SU-DHL-6 (cell line): ENCODE data around the gene MAML3.

ENCODE experiments used
- H2AFZ ChIP-seq: fragments of 200-600 bp; sonication (generic); 2 replicates; pipeline ENCODE4 v1.6.1; 2014; ENCODE audit warnings: low read depth, mild to moderate bottlenecking, moderate library complexity, mixed read lengths, antibody characterized with exemption, low read length; ENCODE audit not compliant: severe bottlenecking
- H3F3A ChIP-seq: fragments of 200-600 bp; shearing (Covaris generic); 2 replicates; pipeline ENCODE4 v1.6.0; 2016; ENCODE audit warnings: antibody characterized with exemption, mild to moderate bottlenecking; ENCODE audit not compliant: insufficient read depth
- H3K27ac ChIP-seq: fragments of 200-600 bp; sonication (generic); 2 replicates; pipeline ENCODE4 v1.5.1; 2016; ENCODE audit warnings: low read depth, mild to moderate bottlenecking, low read length, moderate library complexity, mixed read lengths
- H3K27me3 ChIP-seq: fragments of 200-600 bp; sonication (generic), shearing (Covaris generic); 2 replicates; pipeline ENCODE4 v1.6.0; 2014; ENCODE audit warnings: mild to moderate bottlenecking, low read length
- H3K36me3 ChIP-seq: fragments of 200-600 bp; sonication (generic); 2 replicates; pipeline ENCODE4 v1.6.1; 2014; ENCODE audit warnings: mild to moderate bottlenecking, low read length, mixed read lengths
- H3K4me2 ChIP-seq: fragments of 300-600, 200-600 bp; shearing (Covaris generic), sonication (generic); 2 replicates; pipeline ENCODE4 v1.6.0; 2014; ENCODE audit warnings: low read length, low read depth, mild to moderate bottlenecking; ENCODE audit not compliant: poor library complexity, severe bottlenecking
- H3K4me3 ChIP-seq: fragments of 200-600 bp; sonication (generic); 2 replicates; pipeline ENCODE4 v1.5.1; 2014; ENCODE audit warnings: antibody characterized with exemption, low read length, mild to moderate bottlenecking, mixed read lengths; ENCODE audit not compliant: insufficient read depth, poor library complexity, severe bottlenecking
- H3K79me2 ChIP-seq: fragments of 200-600 bp; sonication (generic); 2 replicates; pipeline ENCODE4 v1.6.1; 2014; ENCODE audit warnings: mild to moderate bottlenecking, low read length, moderate library complexity; ENCODE audit not compliant: insufficient read depth
- H3K9ac ChIP-seq: fragments of 200-600 bp; sonication (generic); 2 replicates; pipeline ENCODE4 v1.7.0; 2014; ENCODE audit warnings: mild to moderate bottlenecking, low read length
- H3K9me2 ChIP-seq: fragments of 200-600 bp; sonication (generic); replicated peaks from 2 replicates; pipeline ENCODE4 v1.6.1; 2014; ENCODE audit warnings: low read length; ENCODE audit not compliant: insufficient read depth
- H3K9me3 ChIP-seq: fragments of 200-600 bp; sonication (generic); 2 replicates; pipeline ENCODE4 v1.6.1; 2014; ENCODE audit warnings: low read length, mixed read lengths; ENCODE audit not compliant: insufficient read depth
- H4K20me1 ChIP-seq: fragments of 200-600 bp; sonication (generic); 2 replicates; pipeline ENCODE4 v1.6.1; 2014; ENCODE audit warnings: low read depth, mild to moderate bottlenecking, antibody characterized with exemption, low read length, moderate library complexity, mixed read lengths
- EZH2phosphoT487 ChIP-seq: fragments of 200-600 bp; sonication (generic), shearing (Covaris generic); conservative IDR thresholded peaks from 2 replicates; pipeline ENCODE4 v1.6.1; 2018; ENCODE audit warnings: mild to moderate bottlenecking, antibody characterized with exemption, low read length, moderate library complexity, mixed read lengths
- TF ChIP-seq, protein P1 (sequence below): fragments of 200-600 bp; sonication (generic); IDR thresholded peaks from one replicate; pipeline ENCODE4 v1.5.1; 2017; ENCODE audit warnings: antibody characterized with exemption, mild to moderate bottlenecking, low read length, moderate library complexity; ENCODE audit not compliant: insufficient read depth, poor library complexity, severe bottlenecking

MAML3 gene

DNA sequence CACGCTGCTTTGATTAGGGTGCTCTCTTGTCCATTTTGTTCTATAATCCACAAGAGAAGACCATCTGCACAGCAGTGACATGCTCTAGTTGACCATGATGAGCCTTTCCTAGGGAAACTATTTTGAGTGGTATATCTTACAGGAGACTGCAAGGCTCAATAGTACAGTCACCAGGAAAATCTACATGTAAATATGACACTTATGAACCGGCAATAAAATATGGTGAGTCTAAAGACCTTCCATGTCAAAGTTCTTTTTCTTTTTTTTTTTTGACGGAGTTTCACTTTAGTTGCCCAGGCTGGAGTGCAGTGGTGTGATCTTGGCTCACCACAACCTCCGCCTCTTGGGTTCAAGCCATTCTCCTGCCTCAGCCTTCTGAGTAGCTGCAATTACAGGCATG is 384.6 kb downstream of the MAML3 start:
- no peak for TF ChIP-seq EZH2phosphoT487
- TF ChIP-seq, protein P1, sequence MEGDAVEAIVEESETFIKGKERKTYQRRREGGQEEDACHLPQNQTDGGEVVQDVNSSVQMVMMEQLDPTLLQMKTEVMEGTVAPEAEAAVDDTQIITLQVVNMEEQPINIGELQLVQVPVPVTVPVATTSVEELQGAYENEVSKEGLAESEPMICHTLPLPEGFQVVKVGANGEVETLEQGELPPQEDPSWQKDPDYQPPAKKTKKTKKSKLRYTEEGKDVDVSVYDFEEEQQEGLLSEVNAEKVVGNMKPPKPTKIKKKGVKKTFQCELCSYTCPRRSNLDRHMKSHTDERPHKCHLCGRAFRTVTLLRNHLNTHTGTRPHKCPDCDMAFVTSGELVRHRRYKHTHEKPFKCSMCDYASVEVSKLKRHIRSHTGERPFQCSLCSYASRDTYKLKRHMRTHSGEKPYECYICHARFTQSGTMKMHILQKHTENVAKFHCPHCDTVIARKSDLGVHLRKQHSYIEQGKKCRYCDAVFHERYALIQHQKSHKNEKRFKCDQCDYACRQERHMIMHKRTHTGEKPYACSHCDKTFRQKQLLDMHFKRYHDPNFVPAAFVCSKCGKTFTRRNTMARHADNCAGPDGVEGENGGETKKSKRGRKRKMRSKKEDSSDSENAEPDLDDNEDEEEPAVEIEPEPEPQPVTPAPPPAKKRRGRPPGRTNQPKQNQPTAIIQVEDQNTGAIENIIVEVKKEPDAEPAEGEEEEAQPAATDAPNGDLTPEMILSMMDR = no peak
- H3K9me2 ChIP-seq = no peaks in the 10 kb centered on the region
- no peak overlapping the region for H3K27ac ChIP-seq
- no peak overlapping the region for H3K4me3 ChIP-seq
- H3K36me3 ChIP-seq = no peaks in the 10 kb centered on the region
- H3K27me3 ChIP-seq = no peaks in the 10 kb centered on the region
- H3F3A ChIP-seq = no peaks in the 10 kb centered on the region
- H3K4me2 ChIP-seq = no peak overlapping the region
- H3K9me3 ChIP-seq = no peaks in the 10 kb centered on the region
- no peak overlapping the region for H2AFZ ChIP-seq
- H3K9ac ChIP-seq = no peak overlapping the region
- H3K79me2 ChIP-seq = no peaks in the 10 kb centered on the region
- no peaks in the 10 kb centered on the region for H4K20me1 ChIP-seq

DNA sequence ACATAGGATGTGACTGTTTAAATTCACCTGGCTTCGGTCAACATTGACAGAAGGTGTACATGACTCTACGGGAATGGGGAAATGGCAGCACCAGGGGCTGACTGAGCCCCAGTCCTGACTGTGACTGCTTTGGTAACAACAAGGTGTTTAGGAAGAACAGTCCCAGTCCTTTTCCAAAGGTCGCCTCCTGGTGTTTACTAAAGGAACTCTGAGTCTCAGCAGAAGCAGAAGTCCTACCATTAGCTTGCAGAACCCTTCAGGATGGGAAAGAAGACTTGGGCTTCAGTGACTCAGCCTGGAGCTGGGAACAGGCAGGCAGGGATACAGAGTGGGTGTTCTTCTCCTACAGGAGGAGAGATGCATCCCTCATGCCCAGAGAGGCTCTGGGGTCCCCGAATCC is 385.1 kb downstream of the MAML3 start:
- Histone ChIP-seq H3K4me2 (no peak overlapping the region), H3K9ac (no peak overlapping the region), H3K4me3 (no peak overlapping the region), H3K27me3 (no peaks in the 10 kb centered on the region), H4K20me1 (no peaks in the 10 kb centered on the region), H3F3A (no peaks in the 10 kb centered on the region), H3K27ac (no peak overlapping the region), H3K9me3 (no peaks in the 10 kb centered on the region), H3K36me3 (no peaks in the 10 kb centered on the region), H3K79me2 (no peaks in the 10 kb centered on the region), H2AFZ (no peak overlapping the region), H3K9me2 (no peaks in the 10 kb centered on the region)
- TF ChIP-seq, protein P1 = no peak
- TF ChIP-seq EZH2phosphoT487 = no peak

DNA sequence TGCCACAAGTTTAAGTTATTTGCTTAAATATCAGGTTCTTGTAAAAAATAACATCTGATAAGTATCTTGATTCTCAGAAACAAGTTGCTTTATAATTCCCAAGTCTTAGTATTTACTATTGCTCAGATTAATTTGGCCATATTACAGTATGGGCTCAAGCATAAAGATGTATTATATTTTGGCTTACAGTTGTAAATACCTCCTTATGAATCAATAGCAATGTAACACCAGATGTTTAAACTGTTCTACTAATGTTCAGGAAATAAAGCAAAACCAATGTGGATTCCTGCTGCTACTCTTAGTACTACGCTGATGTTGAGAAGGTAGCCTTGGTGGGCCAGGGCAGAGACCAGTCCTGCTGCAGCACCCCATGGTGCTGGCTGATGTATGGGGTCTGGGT is 385.6 kb downstream of the MAML3 start:
- Histone ChIP-seq H3K36me3 (no peaks in the 10 kb centered on the region), H3K9me3 (no peaks in the 10 kb centered on the region), H3K4me3 (no peak overlapping the region), H3F3A (no peaks in the 10 kb centered on the region), H3K79me2 (no peaks in the 10 kb centered on the region), H3K27me3 (no peaks in the 10 kb centered on the region), H3K27ac (no peak overlapping the region), H4K20me1 (no peaks in the 10 kb centered on the region), H3K9me2 (no peaks in the 10 kb centered on the region), H2AFZ (no peak overlapping the region), H3K4me2 (no peak overlapping the region), H3K9ac (no peak overlapping the region)
- TF ChIP-seq, protein P1 = no peak
- no peak for TF ChIP-seq EZH2phosphoT487

DNA sequence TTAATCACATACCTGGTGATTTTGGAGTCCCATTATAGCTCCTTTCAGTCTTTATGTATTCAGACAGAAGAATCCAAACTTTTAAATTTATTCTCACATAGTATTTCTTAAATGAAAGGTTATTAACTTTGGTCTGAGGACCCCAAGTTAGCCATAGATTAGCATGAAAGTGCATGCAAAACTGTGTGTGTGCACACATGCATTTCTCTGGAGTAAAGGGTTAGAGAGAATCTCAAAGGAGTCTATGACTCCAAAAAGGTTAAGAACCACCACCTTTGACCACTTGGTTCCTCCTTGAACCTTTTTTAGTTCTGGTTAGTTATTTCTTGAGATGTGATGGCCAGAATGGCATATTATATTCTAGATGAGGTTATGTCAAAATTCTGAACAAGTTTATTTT is 386.4 kb downstream of the MAML3 start:
- Histone ChIP-seq H3K36me3 (no peaks in the 10 kb centered on the region), H3K4me2 (no peak overlapping the region), H3K9ac (no peak overlapping the region), H2AFZ (no peak overlapping the region), H3K9me3 (no peaks in the 10 kb centered on the region), H3K4me3 (no peak overlapping the region), H3K27me3 (no peaks in the 10 kb centered on the region), H3K27ac (no peak overlapping the region), H4K20me1 (no peaks in the 10 kb centered on the region), H3K9me2 (no peaks in the 10 kb centered on the region), H3F3A (no peaks in the 10 kb centered on the region), H3K79me2 (no peaks in the 10 kb centered on the region)
- TF ChIP-seq, protein P1 = no peak
- TF ChIP-seq EZH2phosphoT487 = no peak
